Mononuclear cell (primary cell): ENCODE measurements around the gene KDM1B. TPM values are rescaled to one million over a fixed set of nuclear protein-coding genes. Genes with fewer than 3 reads are reported as not detected.
A peak's percentile ranks its signal among the peaks of the same experiment; 100 is the strongest.

Experiments used
- H3K27me3 ChIP-seq: 2 replicates; pipeline ENCODE4 v1.6.0; 2011; ENCODE audit warnings: low read length, control low read depth; ENCODE audit not compliant: insufficient read depth
- H3K4me1 ChIP-seq: 2 replicates; pipeline ENCODE4 v1.5.1; 2011; ENCODE audit warnings: mild to moderate bottlenecking, low read length, control low read depth; ENCODE audit not compliant: insufficient read depth
- H3K4me3 ChIP-seq: 2 replicates; pipeline ENCODE4 v1.5.1; 2011; ENCODE audit warnings: mild to moderate bottlenecking, low read length, moderate library complexity
- H3K9me3 ChIP-seq: 2 replicates; pipeline ENCODE4 v1.5.1; 2011; ENCODE audit warnings: low read depth, mild to moderate bottlenecking, control low read depth, low read length
- total RNA-seq: library from RNA; depleted of rRNA; stranded (reverse); fragments of >200 nt; gene quantifications from one replicate; pipeline ENCODE4 v1.2.3, GENCODE V29; 2012

Gene KDM1B
- 19.1 TPM for total RNA-seq

GRCh38 chr6:18155150-18155863 lies at the start of gene KDM1B:
TSS of gene KDM1B (plus strand) at chr6:18155422. CDS start at chr6:18159896, 4,474 bp downstream.
- H3K27me3 ChIP-seq = no peaks in the 10 kb centered on the region
- H3K9me3 ChIP-seq = no peaks in the 10 kb centered on the region
- peaks cover 32% of the 10 kb centered on the region for H3K4me1 ChIP-seq
- peak within 1 kb of the TSS; percentile 94 for H3K4me3 ChIP-seq

GRCh38 chr6:18107061-18107460 lies 48.2 kb upstream of the KDM1B start:
- no peaks in the 10 kb centered on the region for H3K4me1 ChIP-seq
- peaks cover 6% of the 10 kb centered on the region for H3K27me3 ChIP-seq
- no peak overlapping the region for H3K4me3 ChIP-seq
- peaks cover 7% of the 10 kb centered on the region for H3K9me3 ChIP-seq

GRCh38 chr6:18110162-18110561 lies 45.1 kb upstream of the KDM1B start:
- H3K9me3 ChIP-seq = peaks cover 7% of the 10 kb centered on the region
- H3K4me3 ChIP-seq = no peak overlapping the region
- peaks cover 6% of the 10 kb centered on the region for H3K27me3 ChIP-seq
- H3K4me1 ChIP-seq = no peaks in the 10 kb centered on the region

GRCh38 chr6:18115356-18115755 lies 39.9 kb upstream of the KDM1B start:
- H3K9me3 ChIP-seq = no peaks in the 10 kb centered on the region
- no peaks in the 10 kb centered on the region for H3K27me3 ChIP-seq
- H3K4me1 ChIP-seq = no peaks in the 10 kb centered on the region
- H3K4me3 ChIP-seq = no peak overlapping the region

GRCh38 chr6:18117136-18117535 lies 38.1 kb upstream of the KDM1B start:
- H3K4me3 ChIP-seq = no peak overlapping the region
- H3K4me1 ChIP-seq = peaks cover 4% of the 10 kb centered on the region
- no peaks in the 10 kb centered on the region for H3K9me3 ChIP-seq

GRCh38 chr6:18118330-18118729 lies 36.9 kb upstream of the KDM1B start:
- Histone ChIP-seq H3K4me3 (no peak overlapping the region), H3K27me3 (no peaks in the 10 kb centered on the region), H3K4me1 (peaks cover 6% of the 10 kb centered on the region)

More at GRCh38 chr6:18117136-18117535, 38.1 kb upstream of the KDM1B start:
- H3K27me3 ChIP-seq = no peaks in the 10 kb centered on the region

GRCh38 chr6:18119236-18119635 lies 36.0 kb upstream of the KDM1B start:
- peaks cover 6% of the 10 kb centered on the region for H3K4me1 ChIP-seq
- H3K27me3 ChIP-seq = no peaks in the 10 kb centered on the region
- no peaks in the 10 kb centered on the region for H3K9me3 ChIP-seq
- H3K4me3 ChIP-seq = no peak overlapping the region

More at GRCh38 chr6:18118330-18118729, 36.9 kb upstream of the KDM1B start:
- H3K9me3 ChIP-seq = no peaks in the 10 kb centered on the region

- H3K27me3 ChIP-seq = no peaks in the 10 kb centered on the region
- H3K4me1 ChIP-seq = peaks cover 6% of the 10 kb centered on the region
- no peak overlapping the region for H3K4me3 ChIP-seq
- no peaks in the 10 kb centered on the region for H3K9me3 ChIP-seq
Observed at GRCh38 chr6:18121580-18122127, 33.6 kb upstream of the KDM1B start.

GRCh38 chr6:18122128-18123093 lies 32.8 kb upstream of the KDM1B start, which contains the start of gene NHLRC1:
TSS of gene NHLRC1 (minus strand) at chr6:18122677. CDS start at chr6:18122606, 71 bp downstream.
- H3K4me3 ChIP-seq = peak within 1 kb of the TSS; percentile 40
- H3K9me3 ChIP-seq = no peaks in the 10 kb centered on the region
- no peaks in the 10 kb centered on the region for H3K27me3 ChIP-seq
- peaks cover 6% of the 10 kb centered on the region for H3K4me1 ChIP-seq

GRCh38 chr6:18126121-18126520 lies 29.1 kb upstream of the KDM1B start:
- no peak overlapping the region for H3K4me3 ChIP-seq
- H3K4me1 ChIP-seq = peaks cover 6% of the 10 kb centered on the region
- no peaks in the 10 kb centered on the region for H3K9me3 ChIP-seq
- no peaks in the 10 kb centered on the region for H3K27me3 ChIP-seq

GRCh38 chr6:18132346-18132745 lies 22.9 kb upstream of the KDM1B start:
- H3K4me1 ChIP-seq = no peaks in the 10 kb centered on the region
- no peaks in the 10 kb centered on the region for H3K27me3 ChIP-seq
- no peaks in the 10 kb centered on the region for H3K9me3 ChIP-seq
- H3K4me3 ChIP-seq = no peak overlapping the region

- Histone ChIP-seq H3K4me3 (no peak overlapping the region), H3K4me1 (no peaks in the 10 kb centered on the region), H3K9me3 (no peaks in the 10 kb centered on the region), H3K27me3 (no peaks in the 10 kb centered on the region)
Observed at GRCh38 chr6:18135171-18135570, 20.1 kb upstream of the KDM1B start.

GRCh38 chr6:18136260-18136659 lies 19.0 kb upstream of the KDM1B start:
- Histone ChIP-seq H3K4me1 (no peaks in the 10 kb centered on the region), H3K9me3 (no peaks in the 10 kb centered on the region), H3K4me3 (no peak overlapping the region), H3K27me3 (no peaks in the 10 kb centered on the region)

GRCh38 chr6:18138906-18139305 lies 16.3 kb upstream of the KDM1B start:
- Histone ChIP-seq H3K4me3 (no peak overlapping the region), H3K9me3 (no peaks in the 10 kb centered on the region), H3K4me1 (no peaks in the 10 kb centered on the region), H3K27me3 (no peaks in the 10 kb centered on the region)
